ENCODE results near the gene KLC1.

DNA sequence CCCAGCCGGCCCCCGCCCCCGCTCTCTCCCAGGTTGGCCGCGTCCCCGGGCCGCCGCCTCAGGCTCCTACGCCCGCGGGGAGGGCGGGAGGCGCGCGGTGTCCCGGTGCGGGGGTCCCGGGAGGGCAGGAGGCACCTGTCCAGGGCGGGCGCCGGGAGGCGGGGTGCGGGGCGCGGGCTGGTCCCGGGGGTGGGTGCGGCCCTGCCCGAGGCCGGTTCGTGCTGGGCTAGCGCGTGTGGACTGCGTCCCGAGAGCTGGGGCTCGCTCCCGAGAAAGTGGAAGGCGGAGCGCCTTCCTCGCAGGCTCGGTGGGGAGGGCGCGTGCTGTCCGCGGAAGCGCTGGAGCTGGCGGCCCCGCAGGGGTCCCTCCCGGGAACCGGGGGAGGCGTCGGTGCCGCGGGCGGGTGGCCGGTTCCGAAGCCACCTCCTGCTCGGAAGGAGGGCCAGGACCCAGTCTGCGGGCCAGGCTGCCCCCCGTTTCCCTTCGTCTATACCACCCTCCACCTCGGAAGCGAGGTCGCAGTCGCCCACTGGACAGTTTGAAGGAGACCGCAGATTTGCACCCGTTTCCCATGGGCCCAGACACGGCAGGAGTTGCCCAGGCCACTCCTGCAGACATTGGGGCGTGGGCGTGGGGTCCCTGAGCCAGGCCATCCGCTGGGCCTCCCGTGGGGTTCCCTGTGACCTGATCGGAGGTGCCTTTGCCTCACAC is 87.2 kb downstream of the KLC1 start:
- TF ChIP-seq CTCF (conservative IDR thresholded peaks at IDR 0.05; ENCODE audit: low read depth, low read length): no peak
- TF ChIP-seq EZH2 (IDR thresholded peaks at IDR 0.05; ENCODE audit: low read length, unreplicated experiment): no peak
- TF ChIP-seq EZH2phosphoT487 (IDR thresholded peaks at IDR 0.05; ENCODE audit: borderline replicate concordance, low read length): no peak

Measured in PC-3 (cell line).